A549 treated with CORT108297 at 1 μM for 4 hours (cell line): ENCODE results near the gene PROKR1. TPM values are rescaled to one million over a fixed set of nuclear protein-coding genes. Genes with fewer than 3 reads are reported as not detected.

Experiments
- total RNA-seq: library from RNA; stranded (reverse); fragments of 200-300 nt; extraction: Qiagen RNA extraction; gene quantifications from 5 replicates; pipeline ENCODE4 v1.2.3, GENCODE V29; 2022

PROKR1 gene
- not detected in 5 replicates for total RNA-seq

DNA sequence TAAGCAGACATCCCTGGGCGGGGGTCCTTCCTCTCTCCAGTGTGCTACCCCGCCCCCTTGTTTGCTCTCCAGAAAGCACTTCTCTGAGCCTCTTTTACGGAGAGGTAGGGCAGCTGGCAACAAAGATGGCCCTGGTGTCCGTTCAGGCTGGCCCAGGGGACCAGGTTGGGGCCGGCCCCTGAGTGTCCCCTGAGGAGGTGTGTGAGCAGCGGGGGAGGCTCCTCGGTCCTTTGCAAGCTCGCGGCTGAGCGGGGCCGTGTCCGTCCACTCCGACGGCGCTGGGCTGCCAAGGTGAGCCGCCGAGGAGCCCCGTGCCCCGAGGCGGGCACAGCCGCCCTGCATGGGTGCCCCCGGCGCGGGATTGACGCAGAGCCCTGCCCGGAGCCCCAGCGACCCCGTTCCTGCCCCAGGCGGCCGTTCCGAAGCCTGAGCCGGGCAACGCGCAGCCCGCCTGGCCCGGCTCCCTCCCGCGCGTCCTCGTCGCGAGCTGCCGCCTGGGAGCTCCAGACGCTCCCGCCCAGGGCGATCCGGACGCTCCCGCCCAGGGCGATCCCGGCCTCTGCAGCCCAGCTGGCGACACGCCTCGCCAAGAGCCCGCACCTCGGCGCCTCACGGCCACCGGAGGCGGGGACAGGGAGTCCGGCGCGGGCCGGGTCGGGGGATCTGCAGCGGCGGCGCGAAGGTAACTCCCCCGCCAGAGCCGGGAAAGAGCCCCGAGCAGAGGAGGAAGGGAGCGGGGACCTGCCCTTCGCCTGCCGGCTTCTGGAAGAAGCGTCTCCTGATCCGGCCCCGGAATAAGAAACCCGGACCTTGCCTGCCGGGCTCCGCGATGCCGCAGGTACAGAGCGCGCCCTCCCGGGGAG is at the start of gene PROKR1:
Gene PROKR1, plus strand, starts transcription at position 569 of the 863 bp plus-strand sequence. CDS start 2,243 bp downstream, outside the sequence.

Other genes starting within 250 kb of the PROKR1 start
- 0.49 to 0.65 TPM (median 0.53 TPM) in 5 replicates for gene FBXO48, start 176.3 kb upstream of the PROKR1 start, total RNA-seq
- 0.54 to 0.77 TPM (median 0.68 TPM) in 5 replicates for gene APLF, start 176.0 kb upstream of the PROKR1 start, total RNA-seq
- 0.12 to 0.36 TPM (median 0.19 TPM) in 5 replicates for gene ARHGAP25, start 91.2 kb downstream of the PROKR1 start, total RNA-seq
- gene BMP10, start 227.8 kb downstream of the PROKR1 start, total RNA-seq = not detected in 5 replicates